GM12878 (cell line): ENCODE results near the gene HCN3. TPM values are rescaled to one million over a fixed set of nuclear protein-coding genes. Genes with fewer than 3 reads are reported as not detected.

Experiments used
- ATAC-seq: fragments of 200-7000 bp; cut with Tn5 transposase; 3 replicates; pipeline ENCODE4 v1.9.1; 2020; ENCODE audit warnings: mild to moderate bottlenecking, moderate library complexity
- BruUV-seq: library from RNA; stranded (reverse); fragments of 400-500 nt; replicated peaks from 2 replicates; lab custom pipeline; 2021; lab: Mats Ljungman, UMichigan
- CTCF ChIA-PET: fragments of 300-600 bp; sonication (Branson Sonifier 250); formaldehyde crosslinking; extraction: SDS; loops from one replicate; lab custom pipeline; 2021; ENCODE audit warnings: inconsistent platforms; lab: Yijun Ruan, JAX
- POLR2A ChIA-PET: fragments of 350-600 bp; formaldehyde crosslinking; extraction: SDS; loops from one replicate; lab custom pipeline; 2021; ENCODE audit warnings: inconsistent platforms; lab: Charles Lee
- RAD21 ChIA-PET: fragments of 300-600 bp; sonication (Branson Sonifier 250); formaldehyde crosslinking; loops from one replicate; lab custom pipeline; 2023; ENCODE audit warnings: antibody characterized with exemption; ENCODE audit not compliant: unreplicated experiment; lab: Charles Lee
- SMC1A ChIA-PET: fragments of 300-600 bp; sonication (Branson Sonifier 250); formaldehyde crosslinking; loops from one replicate; lab custom pipeline; 2023; ENCODE audit not compliant: unreplicated experiment, uncharacterized antibody; lab: Charles Lee
- DNase-seq: peaks from one replicate; pipeline ENCODE4 v3.0.0-alpha.2; 2011; ENCODE audit warnings: low read depth, low spot score
- FAIRE-seq: peaks from 3 replicates; lab custom pipeline; 2011; peaks lifted over from hg19 to GRCh38; lab: Jason Lieb, UNC
- H2AFZ ChIP-seq: 2 replicates; pipeline ENCODE4 v1.6.0; 2011; ENCODE audit warnings: low read depth, low read length, control low read depth; ENCODE audit not compliant: control insufficient read depth
- H3K27ac ChIP-seq: 2 replicates; pipeline ENCODE4 v1.5.1; 2011; ENCODE audit warnings: control low read depth; ENCODE audit not compliant: control insufficient read depth, insufficient read depth
- H3K27me3 ChIP-seq, 2 experiments: replicated peaks in 1 of 2; 2 replicates each; pipeline versions ENCODE4 v1.6.0 to v1.6.1; 2011; ENCODE audit warnings: low read length in 1 of 2; ENCODE audit not compliant: control insufficient read depth in 2 of 2, insufficient read depth in 2 of 2
- H3K36me3 ChIP-seq, 2 experiments: 2 replicates each; pipeline ENCODE4 v1.5.1; 2011; ENCODE audit warnings: low read length in 1 of 2; ENCODE audit not compliant: control insufficient read depth in 2 of 2, insufficient read depth in 2 of 2
- H3K4me1 ChIP-seq: 2 replicates; pipeline ENCODE4 v1.6.1; 2011; ENCODE audit warnings: mild to moderate bottlenecking, low read length, moderate library complexity, mixed read lengths; ENCODE audit not compliant: control insufficient read depth, insufficient read depth
- H3K4me2 ChIP-seq: 2 replicates; pipeline ENCODE4 v1.6.0; 2011; ENCODE audit warnings: control low read depth; ENCODE audit not compliant: control insufficient read depth, insufficient read depth
- H3K4me3 ChIP-seq: fragments of 200-600 bp; sonication (generic); 2 replicates; pipeline ENCODE4 v1.5.1; 2016
- H3K79me2 ChIP-seq: 2 replicates; pipeline ENCODE4 v1.6.0; 2011; ENCODE audit warnings: low read length; ENCODE audit not compliant: control insufficient read depth, insufficient read depth
- H3K9ac ChIP-seq: 2 replicates; pipeline ENCODE4 v1.8.0; 2011; ENCODE audit warnings: low read length, control low read depth, mixed read lengths; ENCODE audit not compliant: control insufficient read depth, insufficient read depth
- H3K9me3 ChIP-seq: replicated peaks from 3 replicates; pipeline ENCODE4 v1.5.1; 2011; ENCODE audit warnings: mild to moderate bottlenecking, low read length; ENCODE audit not compliant: control insufficient read depth, insufficient read depth
- H4K20me1 ChIP-seq: 2 replicates; pipeline ENCODE4 v1.6.0; 2011; ENCODE audit not compliant: control insufficient read depth, insufficient read depth
- FOXK2 ChIP-seq: fragments of 450-650 bp; IDR thresholded peaks from 2 replicates; pipeline ENCODE4 v1.6.1; 2017; ENCODE audit warnings: mild to moderate bottlenecking, moderate library complexity
- LARP7 ChIP-seq: fragments of 450-650 bp; IDR thresholded peaks from 2 replicates; pipeline ENCODE4 v1.6.1; 2017; ENCODE audit warnings: mild to moderate bottlenecking
- RBBP5 ChIP-seq: fragments of 200-600 bp; sonication (generic); conservative IDR thresholded peaks from 2 replicates; pipeline ENCODE4 v1.6.1; 2016
- SMAD1 ChIP-seq: fragments of 450-650 bp; IDR thresholded peaks from 2 replicates; pipeline ENCODE4 v1.6.1; 2018; ENCODE audit warnings: mild to moderate bottlenecking, low read depth; ENCODE audit not compliant: partially characterized antibody
- TCF12 ChIP-seq: IDR thresholded peaks from 2 replicates; pipeline ENCODE4 v1.6.1; 2011; ENCODE audit warnings: low read depth, mild to moderate bottlenecking, low read length
- YY1 ChIP-seq: IDR thresholded peaks from 2 replicates; pipeline ENCODE4 v1.6.1; 2011; ENCODE audit warnings: low read depth, mild to moderate bottlenecking, low read length
- ZNF207 ChIP-seq: fragments of 450-650 bp; IDR thresholded peaks from 2 replicates; pipeline ENCODE4 v1.6.1; 2014; ENCODE audit warnings: antibody characterized with exemption, mild to moderate bottlenecking, borderline replicate concordance
- WGBS: methylation state at CpG from one replicate; pipeline ENCODE4 v1.1.6; 2016; ENCODE audit warnings: low lambda C conversion rate; ENCODE audit not compliant: insufficient replicate concordance, insufficient coverage; ENCODE audit errors: missing lambda C conversion rate; 5-methylcytosine and 5-hydroxymethylcytosine counted together
- in situ Hi-C: fragments of 300-500 bp; cut with MboI; formaldehyde crosslinking; loops from 9 replicates; pipeline ENCODE4 v1.14.3; 2018; ENCODE audit warnings: mixed read lengths
- intact Hi-C: fragments of 100-400 bp; cut with micrococcal nuclease; formaldehyde crosslinking; loops from one replicate; pipeline ENCODE4 v1.14.2; 2022; ENCODE audit not compliant: unreplicated experiment
- polyA plus RNA-seq, 11 experiments: library from polyadenylated mRNA; depleted of rRNA in 4 of 11; unstranded in 6 of 11; stranded (reverse) in 5 of 11; fragments of >200 nt; fragmentation: Nextera tagmentation in 4 of 11; fragmentation: Illumina TruSeq in 1 of 11; extraction: Ambion mirVana in 4 of 11; extraction: Trizol in 1 of 11; gene quantifications; 1 replicate in 1 of 11; 2 replicates in 10 of 11; pipeline versions ENCODE4 v1.2.1 to v1.2.3, GENCODE V29; 2011 to 2016; ENCODE audit warnings: inconsistent platforms in 2 of 11, missing spikeins in 2 of 11, low read depth in 1 of 11
- total RNA-seq, 4 experiments: library from RNA; depleted of rRNA in 3 of 4; stranded (reverse); fragments of >200 nt in 3 of 4; fragmentation: Illumina TruSeq in 1 of 4; extraction: Trizol in 1 of 4; gene quantifications; 2 replicates each; pipeline versions ENCODE4 v1.2.1 to v1.2.3, GENCODE V29; 2013 to 2021
- TF ChIP-seq, protein P1 (sequence below): fragments of 450-650 bp; IDR thresholded peaks from 2 replicates; pipeline ENCODE4 v1.6.1; 2014; ENCODE audit warnings: mild to moderate bottlenecking
- TF ChIP-seq, protein P2 (sequence below): fragments of 450-650 bp; IDR thresholded peaks from 2 replicates; pipeline ENCODE4 v1.6.1; 2016; ENCODE audit warnings: mild to moderate bottlenecking
- TF ChIP-seq, protein P3 (sequence below): IDR thresholded peaks from 2 replicates; pipeline ENCODE4 v1.6.1; 2012; ENCODE audit warnings: mild to moderate bottlenecking, low read depth, low read length

HCN3 gene
- total and polyA plus RNA-seq, 10 of the 15 experiments (the other 5 are each of a cell fraction or from before 2014, with no cell fraction given) = 0.08 to 4.1 (median 1.8) TPM

- no peak overlapping the region for H3K27ac ChIP-seq
- intact Hi-C loops = no loop called here
- TF ChIP-seq LARP7 = no peak
- TF ChIP-seq, protein P1, sequence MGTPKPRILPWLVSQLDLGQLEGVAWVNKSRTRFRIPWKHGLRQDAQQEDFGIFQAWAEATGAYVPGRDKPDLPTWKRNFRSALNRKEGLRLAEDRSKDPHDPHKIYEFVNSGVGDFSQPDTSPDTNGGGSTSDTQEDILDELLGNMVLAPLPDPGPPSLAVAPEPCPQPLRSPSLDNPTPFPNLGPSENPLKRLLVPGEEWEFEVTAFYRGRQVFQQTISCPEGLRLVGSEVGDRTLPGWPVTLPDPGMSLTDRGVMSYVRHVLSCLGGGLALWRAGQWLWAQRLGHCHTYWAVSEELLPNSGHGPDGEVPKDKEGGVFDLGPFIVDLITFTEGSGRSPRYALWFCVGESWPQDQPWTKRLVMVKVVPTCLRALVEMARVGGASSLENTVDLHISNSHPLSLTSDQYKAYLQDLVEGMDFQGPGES = no peak
- TF ChIP-seq TCF12 = no peak
- no peak for TF ChIP-seq FOXK2
- TF ChIP-seq SMAD1 = no peak
- TF ChIP-seq, all 136 proteins: peak for 0
- no peak overlapping the region for H2AFZ ChIP-seq
- H3K27me3 ChIP-seq = no peaks in the 10 kb centered on the region
- ChIA-PET RAD21 (no interaction called here), POLR2A (interaction anchor here (0.6 kb wide), 2 partner anchors 15 to 298 kb away, joined by 3 to 4 read pairs; no protein-coding TSS in a partner anchor), SMC1A (no interaction called here), CTCF (interaction anchor here (1.1 to 1.3 kb wide), 2 partner anchors 26 to 35 kb away, joined by 3 read pairs; no protein-coding TSS in a partner anchor)
- H3K4me1 ChIP-seq = no peaks in the 10 kb centered on the region
- BruUV-seq = no TSS peak
- in situ Hi-C loops = no loop called here
- no peaks in the 10 kb centered on the region for H3K36me3 ChIP-seq
- no peaks in the 10 kb centered on the region for H3K9me3 ChIP-seq
- H3K9ac ChIP-seq = no peak overlapping the region
- no peak overlapping the region for H3K4me2 ChIP-seq
- no peak for DNase-seq
- H3K79me2 ChIP-seq = no peaks in the 10 kb centered on the region
- FAIRE-seq = no peak
- WGBS = 34% methylated on average over 2 of the region's 2 CpGs
- H3K4me3 ChIP-seq = no peak overlapping the region
- no peak for ATAC-seq
- H4K20me1 ChIP-seq = no peaks in the 10 kb centered on the region
Measured at GRCh38 chr1:155286544-155286943, 9.3 kb downstream of the HCN3 start.

GRCh38 chr1:155287987-155288543 is 10.8 kb downstream of the HCN3 start:
- H3K4me2 ChIP-seq = no peak overlapping the region
- BruUV-seq = no TSS peak
- no peak overlapping the region for H3K4me3 ChIP-seq
- H3K4me1 ChIP-seq = no peaks in the 10 kb centered on the region
- intact Hi-C loops (no loop called here), in situ Hi-C loops (no loop called here)
- no peaks in the 10 kb centered on the region for H3K9me3 ChIP-seq
- ChIA-PET CTCF (no interaction called here), SMC1A (no interaction called here), RAD21 (no interaction called here), POLR2A (no interaction called here)
- no peaks in the 10 kb centered on the region for H3K36me3 ChIP-seq
- no peaks in the 10 kb centered on the region; a peak in 1 of 4 replicates for H3K27me3 ChIP-seq
- no peak overlapping the region for H3K9ac ChIP-seq
- WGBS = 85% methylated on average over 21 of the region's 21 CpGs
- no peak overlapping the region for H3K27ac ChIP-seq
- DNase-seq = no peak
- no peaks in the 10 kb centered on the region for H4K20me1 ChIP-seq
- no peaks in the 10 kb centered on the region for H3K79me2 ChIP-seq
- no peak overlapping the region for H2AFZ ChIP-seq
- no peak for FAIRE-seq
- no peak for ATAC-seq
- TF ChIP-seq RBBP5 (no peak), ZNF207 (no peak), YY1 (no peak)
- TF ChIP-seq, protein P2, sequence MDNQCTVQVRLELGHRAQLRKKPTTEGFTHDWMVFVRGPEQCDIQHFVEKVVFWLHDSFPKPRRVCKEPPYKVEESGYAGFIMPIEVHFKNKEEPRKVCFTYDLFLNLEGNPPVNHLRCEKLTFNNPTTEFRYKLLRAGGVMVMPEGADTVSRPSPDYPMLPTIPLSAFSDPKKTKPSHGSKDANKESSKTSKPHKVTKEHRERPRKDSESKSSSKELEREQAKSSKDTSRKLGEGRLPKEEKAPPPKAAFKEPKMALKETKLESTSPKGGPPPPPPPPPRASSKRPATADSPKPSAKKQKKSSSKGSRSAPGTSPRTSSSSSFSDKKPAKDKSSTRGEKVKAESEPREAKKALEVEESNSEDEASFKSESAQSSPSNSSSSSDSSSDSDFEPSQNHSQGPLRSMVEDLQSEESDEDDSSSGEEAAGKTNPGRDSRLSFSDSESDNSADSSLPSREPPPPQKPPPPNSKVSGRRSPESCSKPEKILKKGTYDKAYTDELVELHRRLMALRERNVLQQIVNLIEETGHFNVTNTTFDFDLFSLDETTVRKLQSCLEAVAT = no peak
- TF ChIP-seq, protein P3, sequence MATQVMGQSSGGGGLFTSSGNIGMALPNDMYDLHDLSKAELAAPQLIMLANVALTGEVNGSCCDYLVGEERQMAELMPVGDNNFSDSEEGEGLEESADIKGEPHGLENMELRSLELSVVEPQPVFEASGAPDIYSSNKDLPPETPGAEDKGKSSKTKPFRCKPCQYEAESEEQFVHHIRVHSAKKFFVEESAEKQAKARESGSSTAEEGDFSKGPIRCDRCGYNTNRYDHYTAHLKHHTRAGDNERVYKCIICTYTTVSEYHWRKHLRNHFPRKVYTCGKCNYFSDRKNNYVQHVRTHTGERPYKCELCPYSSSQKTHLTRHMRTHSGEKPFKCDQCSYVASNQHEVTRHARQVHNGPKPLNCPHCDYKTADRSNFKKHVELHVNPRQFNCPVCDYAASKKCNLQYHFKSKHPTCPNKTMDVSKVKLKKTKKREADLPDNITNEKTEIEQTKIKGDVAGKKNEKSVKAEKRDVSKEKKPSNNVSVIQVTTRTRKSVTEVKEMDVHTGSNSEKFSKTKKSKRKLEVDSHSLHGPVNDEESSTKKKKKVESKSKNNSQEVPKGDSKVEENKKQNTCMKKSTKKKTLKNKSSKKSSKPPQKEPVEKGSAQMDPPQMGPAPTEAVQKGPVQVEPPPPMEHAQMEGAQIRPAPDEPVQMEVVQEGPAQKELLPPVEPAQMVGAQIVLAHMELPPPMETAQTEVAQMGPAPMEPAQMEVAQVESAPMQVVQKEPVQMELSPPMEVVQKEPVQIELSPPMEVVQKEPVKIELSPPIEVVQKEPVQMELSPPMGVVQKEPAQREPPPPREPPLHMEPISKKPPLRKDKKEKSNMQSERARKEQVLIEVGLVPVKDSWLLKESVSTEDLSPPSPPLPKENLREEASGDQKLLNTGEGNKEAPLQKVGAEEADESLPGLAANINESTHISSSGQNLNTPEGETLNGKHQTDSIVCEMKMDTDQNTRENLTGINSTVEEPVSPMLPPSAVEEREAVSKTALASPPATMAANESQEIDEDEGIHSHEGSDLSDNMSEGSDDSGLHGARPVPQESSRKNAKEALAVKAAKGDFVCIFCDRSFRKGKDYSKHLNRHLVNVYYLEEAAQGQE = no peak
